HG03060 (cell line): ENCODE data around the gene MYOM3.
"Not testable (repeated sequence)": the region's sequence is repeated elsewhere in the genome, so short reads cannot be mapped to it uniquely, and the experiment has no call there.

Experiments used
- ATAC-seq: cut with Tn5 transposase; IDR thresholded peaks from one replicate; pipeline ENCODE4 v1.9.1; 2021; ENCODE audit warnings: low read depth, moderate number of reproducible peaks; ENCODE audit not compliant: unreplicated experiment

The MYOM3 gene

DNA sequence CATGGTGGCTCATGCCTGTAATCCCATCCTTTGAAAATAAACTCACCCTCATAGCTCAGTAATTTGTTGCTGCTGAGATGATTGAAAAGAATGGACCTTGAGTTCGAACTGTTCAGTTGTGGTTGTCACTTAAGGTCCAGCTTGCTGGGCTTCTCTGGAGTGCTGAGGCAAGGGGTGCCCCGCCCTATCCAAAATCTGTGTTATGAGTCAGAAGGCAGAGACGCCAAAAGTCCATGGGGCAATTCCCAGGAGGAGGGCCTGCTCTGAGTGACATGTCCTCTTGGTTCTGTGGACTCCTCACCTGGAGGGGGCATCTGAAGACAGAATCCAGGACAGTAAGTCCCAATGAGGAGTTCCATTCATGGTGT, 64.8 kb downstream of the MYOM3 start:
- ATAC-seq = no peak

DNA sequence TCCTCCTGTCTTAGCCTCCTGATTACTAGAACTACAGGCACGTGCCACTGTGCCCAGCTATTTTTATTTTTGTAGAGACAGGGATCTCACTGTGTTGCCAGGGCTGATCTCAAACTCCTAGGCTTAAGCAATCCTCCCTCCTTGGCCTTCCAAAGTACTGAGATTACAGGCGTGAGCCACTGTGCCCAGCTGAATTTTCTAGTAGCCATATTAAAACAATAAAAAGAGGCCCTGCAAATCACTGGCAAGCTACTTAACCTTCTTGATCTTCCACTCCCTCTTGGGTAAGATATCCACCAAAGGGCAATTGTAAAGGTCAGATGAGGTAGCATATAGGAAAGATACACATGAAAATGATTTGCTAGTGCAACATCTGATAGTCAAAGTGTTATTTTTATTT, 66.2 kb downstream of the MYOM3 start:
- no peak for ATAC-seq

DNA sequence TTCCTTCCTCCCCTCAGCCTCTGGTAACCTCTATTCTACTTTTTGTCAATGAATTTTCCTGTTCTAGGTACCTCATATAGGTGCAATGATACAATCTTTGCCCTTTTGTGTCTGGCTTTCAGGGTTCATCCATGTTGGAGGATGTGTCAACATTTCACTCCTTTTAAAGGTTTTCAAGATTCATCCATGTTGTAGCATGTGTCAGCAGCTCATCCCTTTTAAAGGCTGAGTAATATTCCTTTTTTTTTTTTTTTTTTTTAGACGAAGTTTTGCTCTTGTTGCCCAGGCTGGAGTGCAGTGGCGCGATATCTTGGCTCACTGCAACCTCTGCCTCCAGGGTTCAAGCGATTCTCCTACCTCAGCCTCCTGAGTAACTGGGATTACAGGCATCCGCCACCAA, 67.3 kb downstream of the MYOM3 start:
- not testable (repeated sequence) for ATAC-seq

DNA sequence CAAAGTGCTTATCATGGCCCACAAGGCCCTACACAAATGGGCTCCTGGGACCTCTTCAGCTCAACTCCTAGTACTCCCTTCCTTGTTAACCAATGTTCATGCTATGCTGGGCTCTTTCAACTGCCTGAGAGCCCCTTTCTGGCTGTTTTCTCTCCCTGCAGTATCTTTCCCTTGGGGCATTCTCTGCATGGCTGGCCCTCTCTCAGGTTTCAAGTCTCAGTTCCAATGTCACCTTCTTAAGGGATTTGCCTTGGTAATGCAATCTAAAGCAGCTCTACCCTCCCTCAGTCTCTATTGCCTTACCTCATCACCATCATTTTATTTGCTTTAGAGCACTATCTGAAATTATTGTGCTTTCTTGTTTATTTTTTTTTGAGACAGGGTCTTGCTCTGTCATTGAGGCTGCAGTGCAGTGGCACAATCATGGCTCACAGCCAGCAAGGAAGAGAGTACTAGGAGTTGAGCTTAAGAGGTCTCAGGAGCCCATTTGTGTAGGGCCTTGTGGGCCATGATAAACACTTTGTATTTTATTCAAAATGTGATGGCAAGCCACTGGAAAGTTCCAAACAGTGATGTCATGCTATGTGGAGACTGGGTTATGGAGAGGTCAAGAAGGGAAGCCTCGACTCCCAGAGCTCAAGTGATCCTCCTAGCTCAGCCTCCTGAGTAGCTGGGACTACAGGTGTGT, 68.4 kb downstream of the MYOM3 start:
- ATAC-seq = no peak

DNA sequence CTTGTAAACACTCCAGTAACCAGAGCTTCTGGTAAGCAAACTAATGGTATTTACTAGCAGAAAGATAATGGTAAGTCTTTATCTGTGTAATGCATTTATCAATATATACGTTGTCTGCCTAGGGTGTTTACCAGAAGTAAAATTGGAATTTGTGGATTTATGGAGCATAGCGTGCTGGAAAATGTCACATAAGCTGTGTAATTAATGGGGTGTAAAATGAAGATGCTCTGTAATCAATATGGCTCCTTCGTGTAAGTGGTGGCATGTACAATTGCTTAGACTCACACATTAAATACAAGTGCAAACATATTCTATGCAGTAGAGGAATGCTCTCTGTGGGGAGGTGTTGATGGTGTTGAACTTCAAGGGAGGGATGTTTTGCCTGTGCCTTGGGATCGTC, 69.6 kb downstream of the MYOM3 start:
- ATAC-seq = no peak

DNA sequence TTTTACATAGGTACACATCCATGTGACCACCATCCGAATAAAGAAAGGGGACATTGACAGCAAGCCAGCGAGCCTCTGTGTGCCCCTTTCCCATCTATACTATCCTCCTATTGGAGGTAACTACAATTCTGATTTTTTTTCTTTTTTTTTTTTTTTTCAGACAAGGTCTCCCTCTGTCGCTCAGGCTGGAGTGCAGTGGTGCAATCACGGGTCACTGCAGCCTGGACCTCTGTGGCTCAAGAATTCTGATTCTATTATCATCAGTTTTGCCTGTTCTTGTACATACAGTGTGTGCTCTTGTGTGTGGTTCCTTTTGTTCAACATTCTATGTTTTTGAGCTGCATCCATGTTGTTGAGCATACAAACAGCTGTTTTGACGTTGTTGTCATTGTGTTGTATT, 75.8 kb downstream of the MYOM3 start:
- ATAC-seq = no peak

DNA sequence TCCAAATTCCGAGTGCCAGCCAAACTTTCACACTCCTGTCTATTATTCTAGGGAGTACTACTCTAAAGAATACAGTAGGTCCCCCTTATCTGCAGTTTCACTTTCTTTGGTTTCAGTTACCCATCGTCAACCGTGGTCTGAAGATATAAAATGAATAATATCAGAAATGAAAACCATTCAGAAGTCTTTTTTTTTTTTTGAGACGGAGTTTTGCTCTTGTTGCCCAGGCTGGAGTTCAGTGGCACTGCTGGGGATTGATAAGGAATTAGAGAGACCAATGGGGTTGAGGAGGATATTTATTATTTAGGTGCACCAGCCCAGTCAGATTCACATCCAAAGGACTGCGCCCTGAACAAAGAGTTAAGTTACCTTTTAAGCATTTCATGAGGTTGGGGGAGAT, 79.0 kb downstream of the MYOM3 start:
- no peak for ATAC-seq

DNA sequence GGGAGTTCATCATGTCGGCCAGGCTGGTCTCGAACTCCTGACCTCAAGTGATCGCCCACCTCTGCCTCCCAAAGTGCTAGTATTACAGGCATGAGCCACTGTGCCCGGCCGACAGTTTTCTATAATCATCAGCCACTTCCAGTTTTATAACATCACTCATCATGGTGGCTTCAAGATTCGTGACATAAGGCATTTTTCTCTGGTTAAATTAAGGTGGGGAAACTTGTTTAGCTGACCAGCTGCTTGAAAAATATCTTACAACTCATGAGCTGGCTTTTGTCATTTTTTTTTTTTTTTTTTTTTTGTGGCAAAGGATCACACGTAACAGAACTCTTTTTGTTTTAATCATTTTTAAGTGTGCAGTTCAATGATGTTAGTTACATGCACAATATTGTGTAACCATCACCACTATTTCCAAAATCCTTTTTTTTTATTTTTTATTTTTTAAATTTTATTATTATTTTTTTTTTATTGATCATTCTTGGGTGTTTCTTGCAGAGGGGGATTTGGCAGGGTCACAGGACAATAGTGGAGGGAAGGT, 80.9 kb downstream of the MYOM3 start:
- ATAC-seq = not testable (repeated sequence)

DNA sequence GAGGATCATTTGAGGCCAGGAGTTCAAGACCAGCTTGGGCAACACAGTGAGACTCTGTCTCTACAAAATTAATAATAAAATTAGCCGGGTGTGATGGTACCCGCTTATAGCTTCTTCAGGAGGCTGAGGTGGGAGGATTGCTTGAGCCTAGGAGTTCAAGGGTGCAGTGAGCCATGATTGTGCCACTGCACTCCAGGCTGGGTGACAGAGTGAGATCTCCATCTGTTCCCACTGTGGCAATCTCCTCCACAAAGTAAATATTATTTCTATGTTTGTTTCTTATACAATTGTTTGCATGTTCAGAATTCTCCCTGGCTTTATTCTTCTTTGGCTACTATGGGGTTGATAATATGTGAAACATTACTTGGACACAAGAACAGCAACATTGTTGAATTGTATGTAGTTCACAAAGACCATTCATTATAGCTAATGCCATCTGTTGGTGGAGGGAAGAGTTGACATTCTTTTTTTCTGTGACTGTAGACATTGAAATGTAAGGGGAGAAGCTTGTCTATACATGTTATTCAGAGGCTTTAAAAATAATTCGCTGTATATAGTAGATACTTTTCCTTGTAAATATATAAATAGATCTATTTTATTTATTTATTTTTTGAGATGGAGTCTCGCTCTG, 84.0 kb downstream of the MYOM3 start:
- no peak for ATAC-seq

DNA sequence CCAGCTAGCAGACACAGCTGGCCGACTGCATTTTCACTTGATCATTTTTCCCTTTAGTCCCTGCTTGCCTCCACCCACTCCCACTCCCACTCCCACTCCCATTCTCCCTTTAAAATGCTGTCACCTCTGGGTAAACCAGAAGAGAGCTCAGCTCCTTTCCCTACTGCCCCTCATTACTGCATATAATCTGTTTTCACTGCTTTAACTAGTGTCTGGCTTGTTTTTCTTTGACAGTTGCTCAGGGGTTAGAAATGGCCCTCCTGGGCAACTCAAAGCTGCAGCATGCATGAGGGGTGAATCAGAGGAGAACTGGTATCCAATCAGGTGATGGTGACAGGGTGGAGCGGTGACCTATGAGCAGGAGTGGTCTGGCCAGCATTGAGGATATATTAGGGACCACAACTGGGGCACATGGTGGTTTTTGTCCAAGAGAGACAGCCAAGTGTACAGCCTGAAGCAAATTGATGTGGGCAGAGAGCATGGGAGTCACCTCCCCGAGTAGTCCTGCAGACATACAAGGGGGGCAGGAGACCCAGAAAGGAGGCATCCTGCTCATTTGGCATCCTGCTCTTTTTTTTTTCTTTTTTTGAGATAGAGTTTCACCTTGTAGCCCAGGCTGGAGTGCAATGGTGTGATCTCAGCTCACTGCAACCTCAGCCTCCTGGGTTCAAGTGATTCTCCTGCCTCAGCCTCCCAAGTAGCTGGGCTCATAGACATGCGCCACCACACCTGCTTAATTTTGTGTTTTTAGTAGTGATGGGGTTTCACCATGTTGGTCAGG, 89.2 kb downstream of the MYOM3 start:
- no peak for ATAC-seq

DNA sequence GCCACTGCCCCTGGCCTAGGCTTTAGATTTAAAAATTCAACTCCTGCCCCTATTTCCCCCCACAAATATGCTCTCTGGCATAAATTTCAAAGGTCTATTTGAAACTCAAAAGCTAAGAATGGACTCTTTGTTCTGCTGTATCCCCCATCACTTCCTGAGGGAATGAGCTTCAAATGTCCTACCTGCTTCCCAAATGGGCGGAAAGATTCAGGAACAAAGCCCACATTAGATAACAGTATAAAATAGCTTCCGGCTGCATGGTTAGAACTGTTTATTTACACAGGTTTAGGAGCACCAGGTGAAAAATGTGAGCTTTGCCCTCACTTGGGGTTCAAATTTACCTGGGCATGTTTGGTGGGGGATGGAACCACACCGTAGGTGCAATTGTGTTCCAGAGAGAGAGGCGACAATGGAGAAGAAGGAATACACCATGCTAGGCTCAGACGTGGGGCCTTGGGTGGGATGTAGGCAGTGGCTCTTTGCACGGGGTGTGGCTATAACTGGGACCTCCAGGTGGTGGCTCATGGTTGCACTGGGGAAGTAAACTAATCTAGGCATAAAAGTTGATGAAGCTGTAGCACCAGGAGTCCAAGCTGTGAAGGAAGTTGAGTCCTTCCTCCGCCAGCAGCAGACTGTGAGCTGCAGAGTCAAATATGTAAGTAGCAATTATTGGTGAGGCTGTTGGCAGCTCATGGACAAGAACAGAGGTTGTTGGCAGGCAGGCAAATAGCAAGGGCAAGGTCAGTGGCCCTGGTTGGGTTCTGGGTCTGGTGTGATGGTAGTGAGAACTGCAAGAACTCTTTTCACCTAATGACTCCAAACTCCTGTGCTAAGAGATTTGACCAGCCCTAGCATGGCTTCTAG, 90.3 kb downstream of the MYOM3 start:
- no peak for ATAC-seq

DNA sequence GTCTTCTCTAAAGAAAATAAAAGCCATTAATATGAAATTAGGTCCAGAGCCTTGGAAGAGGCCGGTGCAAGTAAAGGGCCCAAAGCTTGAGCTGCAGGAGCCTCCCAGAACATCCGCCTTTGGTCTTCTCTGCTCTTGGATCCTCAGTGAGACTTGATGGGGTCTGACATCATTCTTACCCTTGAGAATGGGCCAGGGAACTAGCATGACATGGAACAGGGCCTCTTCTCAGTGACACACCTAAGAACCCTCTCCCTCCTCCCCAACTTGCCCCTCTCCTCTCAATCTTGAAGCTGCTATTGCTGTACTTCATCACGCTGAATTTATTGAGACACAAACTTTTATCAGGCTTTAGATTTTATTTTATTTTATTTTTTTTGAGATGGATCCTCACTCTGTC, 91.5 kb downstream of the MYOM3 start:
- ATAC-seq = no peak

DNA sequence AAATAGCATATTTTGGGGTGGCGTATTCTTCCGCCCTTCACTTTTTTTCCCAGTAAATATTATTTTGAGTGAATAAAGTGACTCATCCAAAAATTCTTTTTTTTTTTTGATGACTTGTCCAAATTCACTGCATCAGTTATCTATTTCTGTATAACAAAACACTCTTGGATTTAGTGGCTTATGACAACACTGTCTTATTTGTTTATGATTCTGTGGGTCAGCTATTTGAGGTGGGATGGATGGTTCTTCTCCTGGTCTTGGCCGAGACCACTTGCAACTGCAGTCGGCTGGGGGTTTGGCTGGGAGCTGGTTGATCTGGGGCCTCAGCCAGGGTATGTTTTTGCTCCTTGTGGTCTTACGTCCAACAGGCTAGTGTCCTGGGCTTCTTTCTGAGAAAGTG, 91.9 kb downstream of the MYOM3 start:
- ATAC-seq = no peak

DNA sequence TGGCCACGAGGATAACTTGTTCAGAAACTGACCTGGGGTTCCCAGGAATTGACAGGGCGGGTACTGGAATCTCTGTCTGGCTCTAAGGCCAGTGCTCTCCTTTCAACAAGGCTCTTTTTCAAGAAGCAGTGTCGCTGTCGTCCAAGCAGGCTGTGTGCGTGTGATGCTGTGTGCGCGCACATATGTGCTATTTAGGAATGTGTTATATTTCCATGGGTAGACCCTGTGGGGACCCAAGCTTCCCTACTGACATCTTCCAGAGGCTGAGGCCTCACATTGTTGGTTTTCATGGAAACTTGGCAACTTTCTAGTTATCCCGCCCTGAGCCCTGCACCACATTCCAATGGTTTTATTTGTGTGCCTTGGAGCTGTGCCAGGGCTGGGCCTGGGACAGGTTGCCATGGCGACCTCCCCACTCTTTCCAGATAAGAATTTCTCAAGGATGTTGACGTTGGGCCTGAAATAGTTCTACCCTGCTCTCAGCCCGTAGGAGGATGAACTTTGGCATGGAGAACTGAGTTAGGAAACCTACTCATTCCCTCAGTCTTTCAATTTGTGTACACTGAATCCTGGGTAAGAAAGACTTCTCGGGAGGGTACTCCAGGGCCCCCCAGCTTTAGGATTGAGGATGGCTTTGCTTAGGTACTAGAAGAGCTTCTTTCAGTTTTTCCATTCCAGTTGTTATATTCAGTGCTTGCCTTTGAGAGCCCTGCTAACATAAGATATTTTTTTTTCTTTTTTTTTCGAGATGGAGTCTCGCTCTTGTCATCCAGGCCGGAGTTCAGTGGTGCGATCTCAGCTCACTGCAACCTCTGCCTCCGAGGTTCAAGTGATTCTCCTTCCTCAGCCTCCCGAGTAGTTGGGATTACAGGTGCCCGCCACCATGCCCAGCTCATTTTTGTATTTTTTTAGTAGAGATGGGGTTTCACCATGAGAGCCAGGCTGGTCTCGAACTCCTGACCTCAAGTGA, 93.0 kb downstream of the MYOM3 start:
- no peak for ATAC-seq

DNA sequence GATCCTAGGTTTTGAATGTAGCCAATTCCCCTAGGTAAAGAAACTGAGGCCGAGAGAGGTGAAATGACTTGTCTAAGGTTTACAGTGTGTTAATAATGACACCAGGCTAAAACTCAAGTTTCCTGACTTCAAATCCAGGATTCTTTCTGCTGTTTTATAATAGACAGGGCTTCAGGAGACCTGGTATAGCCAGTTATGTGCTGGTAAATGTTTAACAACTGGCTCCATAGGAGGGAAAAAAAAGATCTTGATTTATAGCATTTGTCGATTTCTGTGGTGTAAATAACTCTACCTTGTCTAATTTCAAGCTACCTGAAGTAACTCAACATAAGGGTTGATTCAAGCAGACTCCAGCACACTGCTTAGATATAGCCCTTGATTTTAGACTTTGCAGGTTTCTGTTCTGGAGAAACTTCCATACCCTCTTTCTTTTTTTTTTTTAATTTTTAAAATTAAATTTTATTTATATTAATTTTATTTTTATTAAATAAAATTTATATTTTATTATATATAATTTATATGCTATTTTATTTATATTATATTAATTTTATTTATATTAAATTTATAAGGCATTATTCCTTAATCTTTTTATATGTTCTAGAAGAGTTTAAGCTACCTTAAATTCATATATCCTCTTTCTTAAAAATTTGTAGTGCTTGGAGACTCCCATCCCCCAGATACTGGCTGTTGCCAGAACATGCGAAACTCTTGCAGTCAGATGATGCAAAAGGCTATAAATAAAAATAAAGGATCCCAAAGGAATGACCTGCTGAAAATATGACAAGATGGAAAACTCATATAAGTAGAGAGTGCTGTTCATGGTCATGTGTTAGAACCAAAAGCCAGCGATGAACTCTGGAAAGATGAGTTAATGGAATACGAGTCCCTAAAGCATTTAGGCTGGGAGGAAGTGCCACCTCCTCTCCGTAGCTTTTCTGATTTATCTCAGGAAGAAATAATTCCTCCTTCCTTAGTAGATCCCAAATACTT, 96.4 kb downstream of the MYOM3 start:
- no peak for ATAC-seq

DNA sequence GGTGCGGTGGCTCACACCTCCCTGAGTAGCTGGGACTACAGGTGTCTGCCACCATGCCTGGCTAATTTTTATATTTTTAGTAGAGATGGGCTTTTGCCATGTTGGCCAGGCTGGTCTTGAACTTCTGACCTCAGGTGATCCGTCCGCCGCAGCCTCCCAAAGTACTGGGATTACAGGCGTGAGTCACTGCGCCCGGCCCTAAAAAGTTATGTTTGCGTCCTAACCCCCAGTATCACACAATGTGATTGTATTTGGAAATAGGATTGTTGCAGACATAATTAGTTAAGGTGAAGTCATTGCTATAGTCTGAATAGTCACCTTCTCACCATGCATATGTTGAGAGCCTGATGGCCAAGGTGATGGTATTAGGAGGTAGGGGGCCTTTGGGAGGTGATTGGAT, 99.1 kb downstream of the MYOM3 start:
- ATAC-seq = not testable (repeated sequence)

DNA sequence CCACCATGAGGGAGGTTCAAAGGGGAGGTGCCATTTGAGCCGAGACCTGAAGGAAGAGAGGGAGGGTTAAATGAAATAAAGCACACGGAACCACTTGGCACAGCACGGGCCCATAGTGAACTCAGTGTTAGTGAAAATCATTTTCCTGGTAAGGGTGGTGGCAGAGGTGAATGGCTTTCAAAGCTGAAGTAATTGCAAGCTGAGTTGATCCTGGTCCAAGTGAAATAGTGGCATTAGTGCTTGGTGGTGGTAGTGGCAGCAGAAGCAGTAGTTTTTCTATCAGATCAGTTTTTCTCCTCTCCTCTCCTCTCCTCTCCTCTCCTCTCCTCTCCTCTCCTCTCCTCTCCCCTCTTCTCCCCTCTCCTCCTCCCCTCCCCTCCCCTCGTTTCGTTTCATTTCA, 101.3 kb downstream of the MYOM3 start:
- no peak for ATAC-seq

DNA sequence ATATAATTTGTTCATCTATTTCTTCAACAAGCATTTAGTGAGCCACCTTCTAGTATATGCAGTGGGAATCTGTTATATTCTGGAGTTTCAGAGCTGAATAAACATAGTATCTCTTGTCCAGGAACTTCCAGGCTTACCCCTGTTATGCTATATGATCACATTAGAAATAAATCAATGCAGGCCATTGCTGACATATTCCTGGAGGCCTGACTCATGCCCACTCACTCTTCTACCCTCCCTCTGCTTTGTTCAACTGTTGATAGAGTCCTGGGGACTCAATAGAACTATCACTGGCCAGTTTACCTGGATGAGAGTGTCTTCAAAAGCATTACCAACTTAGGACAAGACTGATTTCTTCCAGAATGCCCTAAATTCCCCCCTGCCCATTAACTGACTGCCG, 102.5 kb downstream of the MYOM3 start:
- ATAC-seq = no peak
